H1 (cell line): ENCODE results near the gene PPM1L.

ENCODE experiments used
- JUN ChIP-seq: IDR thresholded peaks from 2 replicates; pipeline ENCODE4 v1.6.1; 2011; ENCODE audit warnings: low read depth, mild to moderate bottlenecking, improper control_type of control experiment, low read length
- POLR2A ChIP-seq, 2 experiments: IDR thresholded peaks; 1 replicate in 1 of 2; 2 replicates in 1 of 2; pipeline ENCODE4 v1.6.1; 2011; ENCODE audit warnings: low read depth in 2 of 2, low read length in 2 of 2, mild to moderate bottlenecking in 2 of 2; ENCODE audit errors: control extremely low read depth in 1 of 2
- SIN3A ChIP-seq, 2 experiments: IDR thresholded peaks in 1 of 2; conservative IDR thresholded peaks in 1 of 2; 2 replicates each; pipeline ENCODE4 v1.6.1; 2011 to 2012; ENCODE audit warnings: low read length in 2 of 2, improper control_type of control experiment in 1 of 2, low read depth in 1 of 2, mild to moderate bottlenecking in 1 of 2
- TAF1 ChIP-seq: IDR thresholded peaks from 2 replicates; pipeline ENCODE4 v1.6.1; 2011; ENCODE audit warnings: mild to moderate bottlenecking, low read depth, low read length
- TF ChIP-seq, protein P1 (sequence below), 3 experiments: IDR thresholded peaks; 1 replicate in 2 of 3; 2 replicates in 1 of 3; pipeline versions ENCODE4 v1.5.1 to v1.6.1; 2011; ENCODE audit warnings: low read length in 3 of 3, mild to moderate bottlenecking in 3 of 3, inconsistent platforms in 2 of 3, low read depth in 1 of 3, moderate library complexity in 1 of 3; ENCODE audit not compliant: insufficient read depth in 1 of 3; ENCODE audit errors: control extremely low read depth in 1 of 3
- TF ChIP-seq, protein P2 (sequence below): IDR thresholded peaks from 2 replicates; pipeline ENCODE4 v1.6.1; 2011; ENCODE audit warnings: low read length, improper control_type of control experiment
- TF ChIP-seq, protein P3 (sequence below): fragments of 300-600 bp; sonication (generic); IDR thresholded peaks from 2 replicates; pipeline ENCODE4 v1.7.1; 2012; ENCODE audit warnings: low read length, moderate library complexity, mild to moderate bottlenecking, inconsistent platforms; ENCODE audit not compliant: insufficient replicate concordance

DNA sequence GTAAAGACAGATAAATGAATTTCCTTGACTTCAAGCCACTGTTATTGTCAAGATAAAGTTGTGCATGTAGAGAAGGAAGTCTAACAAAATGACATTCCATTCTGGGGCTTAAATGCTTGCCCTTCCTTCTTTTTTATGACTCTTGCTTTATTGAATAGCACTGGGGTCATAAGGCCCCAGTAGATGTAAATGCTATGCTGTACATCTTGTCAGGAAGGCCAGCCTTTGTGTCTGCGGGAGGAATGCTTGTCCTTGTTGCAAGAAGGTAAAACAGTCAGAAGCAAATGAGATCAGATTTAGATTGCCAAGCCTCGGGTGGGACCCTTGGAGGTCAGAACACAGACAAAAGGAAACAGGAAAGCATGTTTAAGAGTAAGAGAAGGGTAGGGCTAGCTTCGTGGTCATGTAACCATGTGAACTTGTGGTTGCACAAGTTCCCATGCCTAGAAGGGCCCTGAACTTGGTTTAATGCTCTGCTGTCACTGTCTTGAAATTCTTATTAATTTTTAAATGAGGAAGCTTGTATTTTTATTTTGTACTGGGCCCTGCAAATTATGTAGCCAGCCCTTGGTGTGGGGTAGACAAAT, 81.5 kb downstream of the PPM1L start:
- TF ChIP-seq JUN, result no peak
- TF ChIP-seq, protein P1, sequence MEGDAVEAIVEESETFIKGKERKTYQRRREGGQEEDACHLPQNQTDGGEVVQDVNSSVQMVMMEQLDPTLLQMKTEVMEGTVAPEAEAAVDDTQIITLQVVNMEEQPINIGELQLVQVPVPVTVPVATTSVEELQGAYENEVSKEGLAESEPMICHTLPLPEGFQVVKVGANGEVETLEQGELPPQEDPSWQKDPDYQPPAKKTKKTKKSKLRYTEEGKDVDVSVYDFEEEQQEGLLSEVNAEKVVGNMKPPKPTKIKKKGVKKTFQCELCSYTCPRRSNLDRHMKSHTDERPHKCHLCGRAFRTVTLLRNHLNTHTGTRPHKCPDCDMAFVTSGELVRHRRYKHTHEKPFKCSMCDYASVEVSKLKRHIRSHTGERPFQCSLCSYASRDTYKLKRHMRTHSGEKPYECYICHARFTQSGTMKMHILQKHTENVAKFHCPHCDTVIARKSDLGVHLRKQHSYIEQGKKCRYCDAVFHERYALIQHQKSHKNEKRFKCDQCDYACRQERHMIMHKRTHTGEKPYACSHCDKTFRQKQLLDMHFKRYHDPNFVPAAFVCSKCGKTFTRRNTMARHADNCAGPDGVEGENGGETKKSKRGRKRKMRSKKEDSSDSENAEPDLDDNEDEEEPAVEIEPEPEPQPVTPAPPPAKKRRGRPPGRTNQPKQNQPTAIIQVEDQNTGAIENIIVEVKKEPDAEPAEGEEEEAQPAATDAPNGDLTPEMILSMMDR (IDR thresholded peaks at IDR 0.05; ENCODE audit: control extremely low read depth in 1 of 3, insufficient read depth in 1 of 3, low read depth in 1 of 3, low read length in 3 of 3), result no peak
- no peak for TF ChIP-seq POLR2A (IDR thresholded peaks at IDR 0.05; ENCODE audit: control extremely low read depth in 1 of 2, low read depth in 2 of 2, low read length in 2 of 2)
- TF ChIP-seq TAF1, result no peak
- no peak for TF ChIP-seq SIN3A (conservative IDR thresholded peaks at IDR 0.05 in 1 of 2, IDR thresholded peaks at IDR 0.05 in 1 of 2; ENCODE audit: low read depth in 1 of 2, low read length in 2 of 2)
- TF ChIP-seq, protein P2, sequence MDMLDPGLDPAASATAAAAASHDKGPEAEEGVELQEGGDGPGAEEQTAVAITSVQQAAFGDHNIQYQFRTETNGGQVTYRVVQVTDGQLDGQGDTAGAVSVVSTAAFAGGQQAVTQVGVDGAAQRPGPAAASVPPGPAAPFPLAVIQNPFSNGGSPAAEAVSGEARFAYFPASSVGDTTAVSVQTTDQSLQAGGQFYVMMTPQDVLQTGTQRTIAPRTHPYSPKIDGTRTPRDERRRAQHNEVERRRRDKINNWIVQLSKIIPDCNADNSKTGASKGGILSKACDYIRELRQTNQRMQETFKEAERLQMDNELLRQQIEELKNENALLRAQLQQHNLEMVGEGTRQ, result no peak
- TF ChIP-seq, protein P3, sequence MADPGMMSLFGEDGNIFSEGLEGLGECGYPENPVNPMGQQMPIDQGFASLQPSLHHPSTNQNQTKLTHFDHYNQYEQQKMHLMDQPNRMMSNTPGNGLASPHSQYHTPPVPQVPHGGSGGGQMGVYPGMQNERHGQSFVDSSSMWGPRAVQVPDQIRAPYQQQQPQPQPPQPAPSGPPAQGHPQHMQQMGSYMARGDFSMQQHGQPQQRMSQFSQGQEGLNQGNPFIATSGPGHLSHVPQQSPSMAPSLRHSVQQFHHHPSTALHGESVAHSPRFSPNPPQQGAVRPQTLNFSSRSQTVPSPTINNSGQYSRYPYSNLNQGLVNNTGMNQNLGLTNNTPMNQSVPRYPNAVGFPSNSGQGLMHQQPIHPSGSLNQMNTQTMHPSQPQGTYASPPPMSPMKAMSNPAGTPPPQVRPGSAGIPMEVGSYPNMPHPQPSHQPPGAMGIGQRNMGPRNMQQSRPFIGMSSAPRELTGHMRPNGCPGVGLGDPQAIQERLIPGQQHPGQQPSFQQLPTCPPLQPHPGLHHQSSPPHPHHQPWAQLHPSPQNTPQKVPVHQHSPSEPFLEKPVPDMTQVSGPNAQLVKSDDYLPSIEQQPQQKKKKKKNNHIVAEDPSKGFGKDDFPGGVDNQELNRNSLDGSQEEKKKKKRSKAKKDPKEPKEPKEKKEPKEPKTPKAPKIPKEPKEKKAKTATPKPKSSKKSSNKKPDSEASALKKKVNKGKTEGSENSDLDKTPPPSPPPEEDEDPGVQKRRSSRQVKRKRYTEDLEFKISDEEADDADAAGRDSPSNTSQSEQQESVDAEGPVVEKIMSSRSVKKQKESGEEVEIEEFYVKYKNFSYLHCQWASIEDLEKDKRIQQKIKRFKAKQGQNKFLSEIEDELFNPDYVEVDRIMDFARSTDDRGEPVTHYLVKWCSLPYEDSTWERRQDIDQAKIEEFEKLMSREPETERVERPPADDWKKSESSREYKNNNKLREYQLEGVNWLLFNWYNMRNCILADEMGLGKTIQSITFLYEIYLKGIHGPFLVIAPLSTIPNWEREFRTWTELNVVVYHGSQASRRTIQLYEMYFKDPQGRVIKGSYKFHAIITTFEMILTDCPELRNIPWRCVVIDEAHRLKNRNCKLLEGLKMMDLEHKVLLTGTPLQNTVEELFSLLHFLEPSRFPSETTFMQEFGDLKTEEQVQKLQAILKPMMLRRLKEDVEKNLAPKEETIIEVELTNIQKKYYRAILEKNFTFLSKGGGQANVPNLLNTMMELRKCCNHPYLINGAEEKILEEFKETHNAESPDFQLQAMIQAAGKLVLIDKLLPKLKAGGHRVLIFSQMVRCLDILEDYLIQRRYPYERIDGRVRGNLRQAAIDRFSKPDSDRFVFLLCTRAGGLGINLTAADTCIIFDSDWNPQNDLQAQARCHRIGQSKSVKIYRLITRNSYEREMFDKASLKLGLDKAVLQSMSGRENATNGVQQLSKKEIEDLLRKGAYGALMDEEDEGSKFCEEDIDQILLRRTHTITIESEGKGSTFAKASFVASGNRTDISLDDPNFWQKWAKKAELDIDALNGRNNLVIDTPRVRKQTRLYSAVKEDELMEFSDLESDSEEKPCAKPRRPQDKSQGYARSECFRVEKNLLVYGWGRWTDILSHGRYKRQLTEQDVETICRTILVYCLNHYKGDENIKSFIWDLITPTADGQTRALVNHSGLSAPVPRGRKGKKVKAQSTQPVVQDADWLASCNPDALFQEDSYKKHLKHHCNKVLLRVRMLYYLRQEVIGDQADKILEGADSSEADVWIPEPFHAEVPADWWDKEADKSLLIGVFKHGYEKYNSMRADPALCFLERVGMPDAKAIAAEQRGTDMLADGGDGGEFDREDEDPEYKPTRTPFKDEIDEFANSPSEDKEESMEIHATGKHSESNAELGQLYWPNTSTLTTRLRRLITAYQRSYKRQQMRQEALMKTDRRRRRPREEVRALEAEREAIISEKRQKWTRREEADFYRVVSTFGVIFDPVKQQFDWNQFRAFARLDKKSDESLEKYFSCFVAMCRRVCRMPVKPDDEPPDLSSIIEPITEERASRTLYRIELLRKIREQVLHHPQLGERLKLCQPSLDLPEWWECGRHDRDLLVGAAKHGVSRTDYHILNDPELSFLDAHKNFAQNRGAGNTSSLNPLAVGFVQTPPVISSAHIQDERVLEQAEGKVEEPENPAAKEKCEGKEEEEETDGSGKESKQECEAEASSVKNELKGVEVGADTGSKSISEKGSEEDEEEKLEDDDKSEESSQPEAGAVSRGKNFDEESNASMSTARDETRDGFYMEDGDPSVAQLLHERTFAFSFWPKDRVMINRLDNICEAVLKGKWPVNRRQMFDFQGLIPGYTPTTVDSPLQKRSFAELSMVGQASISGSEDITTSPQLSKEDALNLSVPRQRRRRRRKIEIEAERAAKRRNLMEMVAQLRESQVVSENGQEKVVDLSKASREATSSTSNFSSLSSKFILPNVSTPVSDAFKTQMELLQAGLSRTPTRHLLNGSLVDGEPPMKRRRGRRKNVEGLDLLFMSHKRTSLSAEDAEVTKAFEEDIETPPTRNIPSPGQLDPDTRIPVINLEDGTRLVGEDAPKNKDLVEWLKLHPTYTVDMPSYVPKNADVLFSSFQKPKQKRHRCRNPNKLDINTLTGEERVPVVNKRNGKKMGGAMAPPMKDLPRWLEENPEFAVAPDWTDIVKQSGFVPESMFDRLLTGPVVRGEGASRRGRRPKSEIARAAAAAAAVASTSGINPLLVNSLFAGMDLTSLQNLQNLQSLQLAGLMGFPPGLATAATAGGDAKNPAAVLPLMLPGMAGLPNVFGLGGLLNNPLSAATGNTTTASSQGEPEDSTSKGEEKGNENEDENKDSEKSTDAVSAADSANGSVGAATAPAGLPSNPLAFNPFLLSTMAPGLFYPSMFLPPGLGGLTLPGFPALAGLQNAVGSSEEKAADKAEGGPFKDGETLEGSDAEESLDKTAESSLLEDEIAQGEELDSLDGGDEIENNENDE, result no peak
